ENCODE data around the gene GCH1. TPM values are rescaled to one million over a fixed set of nuclear protein-coding genes. Genes with fewer than 3 reads are reported as not detected.

The GCH1 gene
- total and polyA plus RNA-seq, 2 donors from 2014 or later = 9.2 to 12.3 TPM

- Histone ChIP-seq H3K9ac (ENCODE audit: low read length in 3 of 3) (no peak overlapping the region), H3K9me3 (ENCODE audit: control insufficient read depth in 2 of 3, insufficient read depth in 1 of 3, low read length in 3 of 3) (no peaks in the 10 kb centered on the region), H3K4me3 (ENCODE audit: low read length in 3 of 3) (no peak overlapping the region), H3K27me3 (ENCODE audit: control insufficient read depth, insufficient read depth, low read length) (no peaks in the 10 kb centered on the region), H3K36me3 (ENCODE audit: control insufficient read depth in 2 of 3, insufficient read depth in 3 of 3, low read length in 3 of 3) (no peaks in the 10 kb centered on the region), H3K4me1 (ENCODE audit: control insufficient read depth in 2 of 3, insufficient read depth in 2 of 3, low read depth in 1 of 3, low read length in 3 of 3) (no peaks in the 10 kb centered on the region), H3K27ac (ENCODE audit: low read depth in 2 of 2, low read length in 2 of 2) (no peak overlapping the region)
- FAIRE-seq (no peak), DNase-seq (no peak)
- TF ChIP-seq, protein P1, sequence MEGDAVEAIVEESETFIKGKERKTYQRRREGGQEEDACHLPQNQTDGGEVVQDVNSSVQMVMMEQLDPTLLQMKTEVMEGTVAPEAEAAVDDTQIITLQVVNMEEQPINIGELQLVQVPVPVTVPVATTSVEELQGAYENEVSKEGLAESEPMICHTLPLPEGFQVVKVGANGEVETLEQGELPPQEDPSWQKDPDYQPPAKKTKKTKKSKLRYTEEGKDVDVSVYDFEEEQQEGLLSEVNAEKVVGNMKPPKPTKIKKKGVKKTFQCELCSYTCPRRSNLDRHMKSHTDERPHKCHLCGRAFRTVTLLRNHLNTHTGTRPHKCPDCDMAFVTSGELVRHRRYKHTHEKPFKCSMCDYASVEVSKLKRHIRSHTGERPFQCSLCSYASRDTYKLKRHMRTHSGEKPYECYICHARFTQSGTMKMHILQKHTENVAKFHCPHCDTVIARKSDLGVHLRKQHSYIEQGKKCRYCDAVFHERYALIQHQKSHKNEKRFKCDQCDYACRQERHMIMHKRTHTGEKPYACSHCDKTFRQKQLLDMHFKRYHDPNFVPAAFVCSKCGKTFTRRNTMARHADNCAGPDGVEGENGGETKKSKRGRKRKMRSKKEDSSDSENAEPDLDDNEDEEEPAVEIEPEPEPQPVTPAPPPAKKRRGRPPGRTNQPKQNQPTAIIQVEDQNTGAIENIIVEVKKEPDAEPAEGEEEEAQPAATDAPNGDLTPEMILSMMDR (IDR thresholded peaks at IDR 0.05; ENCODE audit: borderline replicate concordance, extremely low read depth, insufficient read depth) = no peak
- intact Hi-C loops (cut with DNase I) = no loop called here
These were observed 72.0 kb downstream of the GCH1 start for GRCh38 chr14:54830650-54831049.

GRCh38 chr14:54829486-54830224, 73.0 kb downstream of the GCH1 start:
- H3K9ac ChIP-seq (ENCODE audit: low read length in 3 of 3) = no peak overlapping the region
- DNase-seq (no peak), FAIRE-seq (no peak)
- H3K27ac ChIP-seq (ENCODE audit: low read depth in 2 of 2, low read length in 2 of 2) = no peak overlapping the region
- intact Hi-C loops (cut with DNase I) = no loop called here
- H3K4me3 ChIP-seq (ENCODE audit: low read length in 3 of 3) = no peak overlapping the region
- no peaks in the 10 kb centered on the region for H3K36me3 ChIP-seq (ENCODE audit: control insufficient read depth in 2 of 3, insufficient read depth in 3 of 3, low read length in 3 of 3)
- peaks cover 0 to 6% (median 0%) of the 10 kb centered on the region in 3 donors for H3K9me3 ChIP-seq (ENCODE audit: control insufficient read depth in 2 of 3, insufficient read depth in 1 of 3, low read length in 3 of 3)
- TF ChIP-seq, protein P1 (IDR thresholded peaks at IDR 0.05; ENCODE audit: borderline replicate concordance, extremely low read depth, insufficient read depth) = no peak
- no peaks in the 10 kb centered on the region for H3K4me1 ChIP-seq (ENCODE audit: control insufficient read depth in 2 of 3, insufficient read depth in 2 of 3, low read depth in 1 of 3, low read length in 3 of 3)
- H3K27me3 ChIP-seq (ENCODE audit: control insufficient read depth, insufficient read depth, low read length) = no peaks in the 10 kb centered on the region

DNA sequence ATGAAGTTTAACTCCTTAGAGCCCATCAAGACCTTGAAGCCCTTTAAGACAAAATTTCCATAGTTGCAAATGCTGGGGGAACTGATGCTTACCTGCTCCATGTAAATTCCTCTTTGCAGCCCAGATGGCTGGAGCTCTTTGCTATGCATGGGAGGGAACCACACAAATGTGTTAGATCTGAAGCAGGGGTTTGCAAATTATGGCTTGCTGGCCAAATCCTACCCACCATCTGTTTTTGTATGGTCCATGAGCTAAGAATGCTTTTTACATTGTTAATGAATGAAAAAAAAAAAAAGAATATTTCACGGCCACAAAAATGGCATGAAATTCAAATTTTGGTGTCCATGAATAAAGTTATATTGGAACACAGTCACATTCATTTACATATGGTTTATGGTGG, 74.6 kb downstream of the GCH1 start:
- Histone ChIP-seq H3K4me1 (ENCODE audit: control insufficient read depth in 2 of 3, insufficient read depth in 2 of 3, low read depth in 1 of 3, low read length in 3 of 3) (no peaks in the 10 kb centered on the region), H3K9me3 (ENCODE audit: control insufficient read depth in 2 of 3, insufficient read depth in 1 of 3, low read length in 3 of 3) (peaks cover 0 to 14% (median 0%) of the 10 kb centered on the region in 3 donors), H3K4me3 (ENCODE audit: low read length in 3 of 3) (no peak overlapping the region), H3K36me3 (ENCODE audit: control insufficient read depth in 2 of 3, insufficient read depth in 3 of 3, low read length in 3 of 3) (no peaks in the 10 kb centered on the region), H3K27me3 (ENCODE audit: control insufficient read depth, insufficient read depth, low read length) (no peaks in the 10 kb centered on the region), H3K27ac (ENCODE audit: low read depth in 2 of 2, low read length in 2 of 2) (no peak overlapping the region), H3K9ac (ENCODE audit: low read length in 3 of 3) (no peak overlapping the region)
- FAIRE-seq = no peak
- TF ChIP-seq, protein P1 (IDR thresholded peaks at IDR 0.05; ENCODE audit: borderline replicate concordance, extremely low read depth, insufficient read depth) = no peak
- intact Hi-C loops (cut with DNase I) = no loop called here
- no peak for DNase-seq

Measured in kidney (tissue), 14 donors.